Activated naive CD4-positive, alpha-beta T cell treated with anti-CD3 and anti-CD28 coated beads for 36 hours (primary cell): ENCODE measurements around the gene PCARE. TPM values are rescaled to one million over a fixed set of nuclear protein-coding genes. Genes with fewer than 3 reads are reported as not detected.

Experiments
- CTCF ChIA-PET: fragments of 350-600 bp; sonication (Branson Sonifier 250); formaldehyde crosslinking; loops from one replicate; lab custom pipeline; 2021; ENCODE audit warnings: antibody characterized with exemption; lab: Charles Lee
- DNase-seq: peaks from one replicate; pipeline ENCODE4 v3.0.0-alpha.2; 2020
- H3K27ac Mint-ChIP-seq: one replicate; pipeline ENCODE4 v1.8.0; 2021; ENCODE audit warnings: mild to moderate bottlenecking, mixed read lengths
- H3K27me3 Mint-ChIP-seq: one replicate; pipeline ENCODE4 v1.8.0; 2021; ENCODE audit warnings: low read depth, mixed read lengths
- H3K36me3 Mint-ChIP-seq: one replicate; pipeline ENCODE4 v1.8.0; 2021; ENCODE audit warnings: low read depth, mixed read lengths
- H3K4me1 Mint-ChIP-seq: one replicate; pipeline ENCODE4 v1.8.0; 2021; ENCODE audit warnings: low read depth, mixed read lengths
- H3K4me3 Mint-ChIP-seq: one replicate; pipeline ENCODE4 v1.8.0; 2021; ENCODE audit warnings: mild to moderate bottlenecking, moderate library complexity, mixed read lengths
- H3K9me3 Mint-ChIP-seq: one replicate; pipeline ENCODE4 v1.8.0; 2021; ENCODE audit warnings: mixed read lengths
- intact Hi-C: fragments of 100-400 bp; cut with micrococcal nuclease; formaldehyde crosslinking; loops from one replicate; pipeline ENCODE4 v1.15.1; 2023
- total RNA-seq, 2 experiments: library from RNA; stranded (reverse); gene quantifications; one replicate each; pipeline ENCODE4 v1.2.3, GENCODE V29; 2021

Gene PCARE
- total RNA-seq, 2 experiments from 2014 or later, result not detected

- Mint-ChIP-seq H3K4me1 (no peaks in the 10 kb centered on the region), H3K9me3 (peaks cover 6% of the 10 kb centered on the region), H3K36me3 (no peaks in the 10 kb centered on the region), H3K27ac (no peak overlapping the region), H3K4me3 (no peak overlapping the region), H3K27me3 (no peaks in the 10 kb centered on the region)
- no peak for DNase-seq
- intact Hi-C loops, result no loop called here
- CTCF ChIA-PET, result no interaction called here
These were observed 10.2 kb upstream of the PCARE start for GRCh38 chr2:29084554-29084953.

GRCh38 chr2:29082804-29083495 lies 8.6 kb upstream of the PCARE start:
- Mint-ChIP-seq H3K9me3 (peaks cover 10% of the 10 kb centered on the region), H3K27ac (no peak overlapping the region), H3K4me1 (no peaks in the 10 kb centered on the region), H3K4me3 (no peak overlapping the region), H3K27me3 (no peaks in the 10 kb centered on the region), H3K36me3 (no peaks in the 10 kb centered on the region)
- CTCF ChIA-PET, result no interaction called here
- no peak for DNase-seq
- intact Hi-C loops, result no loop called here

GRCh38 chr2:29080886-29081743 lies 6.8 kb upstream of the PCARE start:
- CTCF ChIA-PET, result interaction anchor here (0.6 kb wide), 1 partner anchor 116 kb away, joined by 4 read pairs; no protein-coding TSS in a partner anchor
- H3K27ac Mint-ChIP-seq, result no peak overlapping the region
- no peak overlapping the region for H3K4me3 Mint-ChIP-seq
- no peak for DNase-seq
- H3K36me3 Mint-ChIP-seq, result no peaks in the 10 kb centered on the region
- H3K27me3 Mint-ChIP-seq, result no peaks in the 10 kb centered on the region
- H3K9me3 Mint-ChIP-seq, result peaks cover 10% of the 10 kb centered on the region
- H3K4me1 Mint-ChIP-seq, result no peaks in the 10 kb centered on the region
- intact Hi-C loops, result no loop called here

- H3K9me3 Mint-ChIP-seq, result peaks cover 10% of the 10 kb centered on the region
- CTCF ChIA-PET, result no interaction called here
These were observed 5.6 kb upstream of the PCARE start for GRCh38 chr2:29079887-29080286.

GRCh38 chr2:29075894-29076705 lies 1.8 kb upstream of the PCARE start:
- CTCF ChIA-PET, result no interaction called here

More at GRCh38 chr2:29079887-29080286, 5.6 kb upstream of the PCARE start:
- DNase-seq, result no peak
- no peaks in the 10 kb centered on the region for H3K36me3 Mint-ChIP-seq
- H3K4me1 Mint-ChIP-seq, result no peaks in the 10 kb centered on the region
- H3K4me3 Mint-ChIP-seq, result no peak overlapping the region
- no peak overlapping the region for H3K27ac Mint-ChIP-seq
- H3K27me3 Mint-ChIP-seq, result no peaks in the 10 kb centered on the region
- intact Hi-C loops, result no loop called here

GRCh38 chr2:29073933-29074332 lies 390 bp downstream of the PCARE start:
- Mint-ChIP-seq H3K4me3 (no peak overlapping the region), H3K9me3 (no peaks in the 10 kb centered on the region), H3K4me1 (no peaks in the 10 kb centered on the region), H3K36me3 (no peaks in the 10 kb centered on the region), H3K27me3 (no peaks in the 10 kb centered on the region), H3K27ac (no peak overlapping the region)
- CTCF ChIA-PET, result no interaction called here
- DNase-seq, result no peak
- intact Hi-C loops, result no loop called here

More at GRCh38 chr2:29075894-29076705, 1.8 kb upstream of the PCARE start:
- H3K4me3 Mint-ChIP-seq, result no peak overlapping the region
- peaks cover 10% of the 10 kb centered on the region for H3K9me3 Mint-ChIP-seq
- intact Hi-C loops, result no loop called here
- H3K36me3 Mint-ChIP-seq, result no peaks in the 10 kb centered on the region
- no peaks in the 10 kb centered on the region for H3K27me3 Mint-ChIP-seq
- DNase-seq, result no peak
- H3K27ac Mint-ChIP-seq, result no peak overlapping the region
- no peaks in the 10 kb centered on the region for H3K4me1 Mint-ChIP-seq

GRCh38 chr2:29072971-29073725 lies 1.2 kb downstream of the PCARE start:
- no peak for DNase-seq
- H3K36me3 Mint-ChIP-seq, result no peaks in the 10 kb centered on the region
- CTCF ChIA-PET, result no interaction called here
- intact Hi-C loops, result no loop called here
- no peak overlapping the region for H3K27ac Mint-ChIP-seq
- no peaks in the 10 kb centered on the region for H3K4me1 Mint-ChIP-seq
- no peak overlapping the region for H3K4me3 Mint-ChIP-seq
- H3K9me3 Mint-ChIP-seq, result no peaks in the 10 kb centered on the region
- no peaks in the 10 kb centered on the region for H3K27me3 Mint-ChIP-seq

- Mint-ChIP-seq H3K4me1 (no peaks in the 10 kb centered on the region), H3K36me3 (no peaks in the 10 kb centered on the region), H3K27me3 (no peaks in the 10 kb centered on the region), H3K9me3 (no peaks in the 10 kb centered on the region), H3K4me3 (no peak overlapping the region), H3K27ac (no peak overlapping the region)
- intact Hi-C loops, result no loop called here
- no peak for DNase-seq
- CTCF ChIA-PET, result no interaction called here
These were observed 2.1 kb downstream of the PCARE start for GRCh38 chr2:29072251-29072650.

GRCh38 chr2:29071032-29071975 lies 3.0 kb downstream of the PCARE start:
- Mint-ChIP-seq H3K4me3 (no peak overlapping the region), H3K9me3 (no peaks in the 10 kb centered on the region), H3K27me3 (no peaks in the 10 kb centered on the region), H3K4me1 (no peaks in the 10 kb centered on the region), H3K27ac (no peak overlapping the region), H3K36me3 (no peaks in the 10 kb centered on the region)
- CTCF ChIA-PET, result no interaction called here
- intact Hi-C loops, result no loop called here
- no peak for DNase-seq

GRCh38 chr2:29070526-29070925 lies 3.8 kb downstream of the PCARE start:
- H3K36me3 Mint-ChIP-seq, result no peaks in the 10 kb centered on the region

GRCh38 chr2:29068513-29068912 lies 5.8 kb downstream of the PCARE start:
- Mint-ChIP-seq H3K27me3 (no peaks in the 10 kb centered on the region), H3K4me1 (no peaks in the 10 kb centered on the region), H3K9me3 (no peaks in the 10 kb centered on the region), H3K27ac (no peak overlapping the region), H3K36me3 (no peaks in the 10 kb centered on the region), H3K4me3 (no peak overlapping the region)
- intact Hi-C loops, result no loop called here
- no peak for DNase-seq
- CTCF ChIA-PET, result no interaction called here

More at GRCh38 chr2:29070526-29070925, 3.8 kb downstream of the PCARE start:
- no peak overlapping the region for H3K27ac Mint-ChIP-seq
- no peaks in the 10 kb centered on the region for H3K4me1 Mint-ChIP-seq
- CTCF ChIA-PET, result no interaction called here
- no peak overlapping the region for H3K4me3 Mint-ChIP-seq
- intact Hi-C loops, result no loop called here
- no peaks in the 10 kb centered on the region for H3K27me3 Mint-ChIP-seq
- H3K9me3 Mint-ChIP-seq, result no peaks in the 10 kb centered on the region
- no peak for DNase-seq
